Stimulated activated CD4-positive, alpha-beta T cell treated with anti-CD3 and anti-CD28 coated beads, Interleukin-2, amount 100 ng/mL, for 4 hours (primary cell): Measurements from ENCODE around the gene PHETA2.

Source experiments
- DNase-seq: peaks from one replicate; pipeline ENCODE4 v3.0.0-alpha.2; 2020; ENCODE audit warnings: low read depth

The PHETA2 gene

GRCh38 chr22:42074132-42074811 is at the start of gene PHETA2:
Gene PHETA2 (plus strand): TSS chr22:42074248. CDS start chr22:42077294, 3,046 bp downstream.
- DNase-seq: no peak

- DNase-seq: no peak
These were observed 48.6 kb upstream of the PHETA2 start for GRCh38 chr22:42025421-42025820.

DNA sequence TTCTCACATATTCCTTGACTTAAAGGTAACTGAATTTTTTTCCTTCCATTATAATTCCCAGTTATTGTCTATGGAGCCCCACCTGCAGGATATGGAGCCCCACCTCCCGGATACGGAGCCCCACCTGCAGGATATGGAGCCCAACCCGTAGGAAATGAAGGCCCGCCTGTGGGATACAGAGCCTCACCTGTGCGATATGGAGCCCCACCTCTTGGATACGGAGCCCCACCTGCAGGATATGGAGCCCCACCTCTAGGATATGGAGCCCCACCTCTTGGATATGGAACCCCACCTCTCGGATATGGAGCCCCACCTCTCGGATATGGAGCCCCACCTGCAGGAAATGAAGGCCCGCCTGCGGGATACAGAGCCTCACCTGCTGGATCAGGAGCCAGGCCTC is 47.3 kb upstream of the PHETA2 start:
- no peak for DNase-seq

GRCh38 chr22:42033263-42034181 is 40.5 kb upstream of the PHETA2 start:
- no peak for DNase-seq

- DNase-seq: no peak
These were observed 38.8 kb upstream of the PHETA2 start for GRCh38 chr22:42035256-42035655.

DNA sequence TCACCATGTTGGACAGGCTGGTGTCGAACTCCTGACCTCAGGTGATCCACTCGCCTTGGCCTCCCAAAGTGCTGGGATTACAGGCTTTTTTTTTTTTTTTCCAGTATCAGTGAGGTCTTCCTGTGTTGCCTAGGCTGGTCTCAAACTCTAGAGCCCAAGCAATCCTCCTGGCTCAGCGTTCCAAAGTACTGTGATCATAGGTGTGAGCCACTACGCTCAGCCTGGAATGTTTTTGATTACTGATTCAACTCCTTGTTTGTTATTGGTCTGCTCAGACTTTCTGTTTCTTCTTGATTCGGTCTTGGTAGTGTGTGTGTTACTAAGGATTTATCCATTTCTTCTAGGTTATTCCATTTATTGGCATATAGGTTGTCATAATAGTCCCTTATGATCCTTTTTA is 34.8 kb upstream of the PHETA2 start:
- no peak for DNase-seq

GRCh38 chr22:42041784-42042183 is 32.3 kb upstream of the PHETA2 start:
- DNase-seq: no peak

DNA sequence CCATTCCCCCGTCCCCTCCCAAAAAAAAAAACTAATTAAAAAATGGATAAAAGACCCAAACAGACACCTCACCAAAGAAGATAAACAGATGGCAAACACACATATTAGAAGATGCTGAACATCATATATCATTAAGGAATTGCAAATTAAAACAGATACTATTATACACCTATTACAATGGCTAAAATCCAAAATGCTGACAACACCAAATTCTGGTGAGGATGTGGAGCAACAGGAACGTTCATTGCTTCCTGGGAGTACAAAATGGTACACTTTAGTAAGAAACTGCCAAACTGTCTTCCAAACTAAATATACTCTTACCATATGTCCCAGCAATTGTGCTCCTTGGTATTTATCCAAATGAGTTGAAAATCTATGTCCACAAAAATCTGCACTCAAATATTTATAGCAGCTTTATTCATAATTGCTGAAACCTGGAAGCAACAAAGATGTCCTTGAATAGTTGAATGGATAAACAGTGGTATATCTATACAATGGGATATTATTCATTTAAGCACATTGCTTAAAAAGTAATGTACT is 23.3 kb upstream of the PHETA2 start:
- DNase-seq: no peak

DNA sequence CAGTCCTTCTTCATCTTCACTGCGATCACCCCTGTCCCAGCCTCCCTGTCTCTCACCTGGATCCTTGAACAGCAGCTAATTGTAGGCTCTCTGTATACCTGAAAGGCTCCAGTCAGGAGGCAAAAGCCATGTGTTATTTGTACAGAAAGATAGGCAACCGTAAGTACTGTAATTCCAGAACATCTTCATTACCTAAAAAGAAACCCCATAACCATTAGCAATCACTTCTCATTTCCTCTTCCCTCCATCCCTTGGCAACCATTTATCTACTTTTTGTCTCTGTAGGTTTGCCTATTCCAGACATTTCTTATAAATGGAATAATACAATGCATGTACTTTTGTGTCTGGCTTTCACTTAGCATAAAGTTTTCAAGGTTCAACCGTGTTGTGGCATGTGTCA is 21.3 kb upstream of the PHETA2 start:
- DNase-seq: no peak

DNA sequence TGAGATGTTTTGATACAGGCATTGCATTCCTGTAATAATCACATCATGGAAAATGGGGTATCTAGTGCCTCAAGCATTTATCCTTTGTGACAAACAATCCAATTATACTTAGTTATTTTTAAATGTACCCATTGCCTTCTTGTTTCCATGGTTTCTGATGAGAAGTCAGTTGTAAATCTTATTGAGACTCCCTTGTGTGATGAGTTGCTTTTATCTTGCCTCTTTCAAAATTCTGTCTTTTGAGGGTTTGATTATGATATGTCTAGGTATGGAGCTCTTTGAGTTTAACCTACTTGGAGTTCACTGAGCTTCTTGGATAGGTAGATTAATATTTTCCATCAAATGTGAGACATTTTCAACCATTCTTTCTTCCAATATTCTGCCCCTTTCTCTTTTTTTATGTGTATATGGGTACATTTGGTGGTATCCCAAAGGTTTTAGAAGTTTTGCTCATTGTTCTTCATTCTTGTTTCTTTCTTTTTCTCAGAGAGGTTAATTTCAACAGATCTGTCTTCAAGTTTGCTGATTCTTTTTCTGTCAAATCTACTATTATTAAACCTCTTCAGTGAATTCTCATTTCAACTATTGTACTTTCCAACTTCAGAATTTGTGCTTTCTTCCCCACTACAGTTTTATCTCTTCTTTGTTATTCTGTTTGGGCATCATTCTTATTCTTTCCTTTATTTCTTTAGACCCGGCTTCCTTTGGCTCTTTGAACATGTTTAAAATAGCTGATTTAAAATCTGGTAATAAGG is 17.1 kb upstream of the PHETA2 start:
- DNase-seq: no peak

- no peak for DNase-seq
These were observed 13.6 kb upstream of the PHETA2 start for GRCh38 chr22:42060489-42060888.

GRCh38 chr22:42061041-42061440 is 13.0 kb upstream of the PHETA2 start:
- no peak for DNase-seq

- no peak for DNase-seq
These were observed 11.4 kb upstream of the PHETA2 start for GRCh38 chr22:42062506-42063170.

- DNase-seq: no peak
These were observed 9.4 kb upstream of the PHETA2 start for GRCh38 chr22:42064629-42065028.

DNA sequence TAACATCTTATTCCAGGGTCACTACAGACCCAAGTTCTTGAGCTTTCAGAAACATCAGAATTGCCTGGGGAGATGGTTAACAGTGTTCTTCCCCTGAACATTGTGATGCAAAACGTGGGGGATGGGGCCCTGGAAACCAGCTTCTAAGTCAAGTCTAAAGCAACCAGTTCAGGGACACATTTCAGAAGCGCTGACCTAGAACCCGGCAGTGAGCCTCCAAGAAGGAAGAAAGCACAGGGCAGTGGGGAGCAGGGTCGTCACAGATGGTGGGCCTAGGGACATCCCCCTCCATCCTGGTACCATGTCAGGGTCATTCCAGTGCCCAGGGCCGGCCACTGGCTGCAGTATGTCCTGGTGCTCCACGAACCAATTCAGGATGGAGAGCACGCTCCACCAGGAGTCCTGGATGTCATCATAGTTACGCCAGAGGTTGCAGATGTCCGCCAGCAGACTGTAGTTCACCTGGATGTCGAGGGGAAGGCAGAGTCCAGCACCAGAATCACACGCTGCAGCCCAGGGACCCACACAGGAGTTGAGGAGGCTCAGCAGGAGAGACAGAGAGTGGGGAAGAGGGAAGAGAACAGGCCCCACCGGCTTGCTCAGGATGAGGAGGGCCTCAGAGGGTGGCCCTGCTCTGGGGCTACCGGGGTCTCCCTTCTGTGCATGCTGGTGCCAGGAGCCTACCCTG is 8.5 kb upstream of the PHETA2 start:
- no peak for DNase-seq

DNA sequence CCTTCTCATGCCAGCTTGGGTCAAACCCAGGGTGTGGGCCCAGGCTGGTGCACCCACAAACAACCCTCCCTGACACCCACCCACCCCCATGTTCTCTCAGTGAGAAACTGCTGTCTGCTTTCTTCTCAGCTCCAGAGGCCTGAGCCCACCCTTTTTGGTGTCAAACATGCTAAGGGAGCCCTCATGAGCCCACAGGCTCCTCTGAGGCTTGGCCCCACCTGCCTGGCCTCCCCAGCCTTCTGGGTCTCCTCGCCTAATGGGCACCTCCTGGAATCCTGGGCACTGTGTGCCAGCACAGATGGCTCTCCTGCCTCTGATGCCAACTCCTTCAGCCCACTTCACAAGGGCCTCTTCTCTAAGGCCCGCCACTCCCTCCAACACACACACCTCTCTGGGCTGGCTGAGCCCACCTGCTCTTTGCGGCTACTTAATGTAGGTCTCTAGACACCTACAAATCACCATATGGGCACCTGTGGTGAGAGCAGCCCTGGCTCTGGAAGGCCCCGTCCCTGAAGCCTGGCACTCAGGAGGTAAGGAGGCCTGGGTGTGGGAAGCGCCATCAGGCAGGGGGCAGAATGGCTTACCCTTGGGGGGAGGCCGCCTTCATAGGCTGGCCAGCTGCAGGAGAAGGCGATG is 7.8 kb upstream of the PHETA2 start:
- no peak for DNase-seq

GRCh38 chr22:42066937-42067336 is 7.1 kb upstream of the PHETA2 start:
- no peak for DNase-seq

GRCh38 chr22:42067671-42068251 is 6.3 kb upstream of the PHETA2 start:
- no peak for DNase-seq

DNA sequence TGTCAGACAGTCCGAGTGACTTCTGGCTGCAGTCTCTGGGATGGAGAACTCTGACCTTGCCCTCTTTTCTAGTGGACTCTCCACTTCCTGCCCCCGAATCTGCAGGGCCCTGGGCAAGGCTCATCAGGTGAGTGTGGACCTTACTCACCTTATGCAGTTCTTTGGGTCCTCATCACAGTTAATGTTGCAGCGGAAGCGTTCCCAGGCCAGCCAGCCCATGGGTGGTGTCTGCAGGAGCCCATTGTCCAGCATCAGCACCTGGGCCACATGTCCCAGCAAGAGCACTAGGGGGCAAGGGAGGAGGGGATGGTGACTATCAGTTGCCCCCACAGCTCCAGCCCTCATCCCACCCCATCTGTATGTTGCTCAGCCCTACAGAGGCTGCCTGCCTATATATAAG is 5.8 kb upstream of the PHETA2 start:
- no peak for DNase-seq

DNA sequence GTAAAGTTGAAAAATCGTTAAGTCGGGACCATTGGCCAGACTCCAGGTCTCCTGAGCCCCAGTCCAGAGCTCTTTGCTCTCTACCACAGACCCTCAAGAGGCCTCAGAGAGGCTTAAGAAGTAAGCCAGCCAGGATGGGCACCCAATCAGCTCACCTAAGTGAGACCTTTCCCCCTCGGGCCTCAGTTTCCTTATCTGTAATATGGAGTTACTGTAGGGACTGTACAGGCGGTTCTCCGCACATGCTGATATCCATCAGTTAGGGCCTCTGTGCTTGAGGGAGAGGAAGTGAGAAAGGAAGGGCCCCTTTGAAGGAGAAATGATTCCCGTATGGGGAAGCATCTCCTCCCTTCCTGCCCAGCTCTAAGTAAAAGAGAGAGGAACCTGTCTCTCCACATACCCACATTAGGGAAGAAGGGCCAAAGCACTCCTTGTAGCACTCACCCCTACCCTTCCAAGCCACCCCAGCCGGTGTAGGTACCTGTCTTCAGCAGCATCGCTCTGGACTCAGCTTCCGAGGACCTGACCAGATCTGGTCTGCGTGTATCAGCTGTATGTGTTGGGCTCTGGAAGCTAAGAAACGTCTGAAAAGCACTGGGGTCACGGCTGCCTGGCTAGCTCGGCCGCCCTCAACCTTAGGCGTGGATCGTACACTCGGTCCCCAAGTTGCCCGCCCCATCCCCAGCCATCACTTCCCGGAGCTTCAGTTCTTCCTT is 4.1 kb upstream of the PHETA2 start:
- DNase-seq: no peak
